ENCODE measurements around the gene SMAGP. TPM values are rescaled to one million over a fixed set of nuclear protein-coding genes. Genes with fewer than 3 reads are reported as not detected.
"Not testable (repeated sequence)": the region's sequence is repeated elsewhere in the genome, so short reads cannot be mapped to it uniquely, and the experiment has no call there.

SMAGP gene
- total RNA-seq, 6 experiments from 2014 or later = 2.9 to 9.7 (median 5.6) TPM

GRCh38 chr12:51263341-51263740 is 6.9 kb downstream of the SMAGP start:
- no peak for ATAC-seq
- no peaks in the 10 kb centered on the region for H3K36me3 ChIP-seq

GRCh38 chr12:51262758-51263177 is 7.4 kb downstream of the SMAGP start:
- Histone ChIP-seq H3K27me3 (no peaks in the 10 kb centered on the region), H3K4me1 (no peaks in the 10 kb centered on the region), H3K36me3 (no peaks in the 10 kb centered on the region), H3K4me3 (no peak overlapping the region), H3K27ac (no peak overlapping the region), H3K9me3 (no peaks in the 10 kb centered on the region)
- peak; percentile 22 to 42 (median 30) for TF ChIP-seq CTCF (IDR thresholded peaks at IDR 0.05)
- TF ChIP-seq POLR2A (IDR thresholded peaks at IDR 0.05) = no peak
- WGBS (ENCODE audit: insufficient coverage, low coverage, low lambda C conversion rate, missing lambda C conversion rate) = 43% methylated on average over 7 of the region's 7 CpGs
- DNase-seq (peak in 1 of 3 donors; percentile 37), ATAC-seq (peak; percentile 44 to 79 (median 59))
- intact Hi-C loops (cut with DNase I) = no loop called here

More at GRCh38 chr12:51263341-51263740, 6.9 kb downstream of the SMAGP start:
- Histone ChIP-seq H3K4me3 (no peak overlapping the region), H3K27me3 (no peaks in the 10 kb centered on the region), H3K27ac (no peak overlapping the region), H3K4me1 (no peaks in the 10 kb centered on the region), H3K9me3 (no peaks in the 10 kb centered on the region)
- WGBS (ENCODE audit: insufficient coverage, low coverage, low lambda C conversion rate, missing lambda C conversion rate) = 97% methylated on average over 3 of the region's 3 CpGs
- DNase-seq = no peak
- intact Hi-C loops (cut with DNase I) = no loop called here
- TF ChIP-seq CTCF (IDR thresholded peaks at IDR 0.05) = no peak

GRCh38 chr12:51259600-51259999 is 10.6 kb downstream of the SMAGP start:
- H3K36me3 ChIP-seq; H3K27ac ChIP-seq; intact Hi-C loops (cut with DNase I); DNase-seq; H3K4me3 ChIP-seq; H3K27me3 ChIP-seq; H3K4me1 ChIP-seq; H3K9me3 ChIP-seq; ATAC-seq: not testable (repeated sequence)
- 100% methylated on average over 1 of the region's 1 CpG for WGBS (ENCODE audit: insufficient coverage, low coverage, low lambda C conversion rate, missing lambda C conversion rate)

- TF ChIP-seq POLR2A (IDR thresholded peaks at IDR 0.05) (no peak), CTCF (IDR thresholded peaks at IDR 0.05) (no peak)
- Histone ChIP-seq H3K27me3 (no peaks in the 10 kb centered on the region), H3K9me3 (no peaks in the 10 kb centered on the region), H3K27ac (no peak overlapping the region), H3K36me3 (no peaks in the 10 kb centered on the region), H3K4me3 (no peak overlapping the region), H3K4me1 (no peaks in the 10 kb centered on the region)
- intact Hi-C loops (cut with DNase I) = no loop called here
- ATAC-seq (no peak), DNase-seq (no peak)
- WGBS (ENCODE audit: insufficient coverage, low coverage, low lambda C conversion rate, missing lambda C conversion rate) = 67% methylated on average over 4 of the region's 4 CpGs
Measured at GRCh38 chr12:51254536-51254935, 15.7 kb downstream of the SMAGP start.

- intact Hi-C loops (cut with DNase I) = no loop called here
- ATAC-seq (no peak), DNase-seq (no peak)
- Histone ChIP-seq H3K27ac (no peak overlapping the region), H3K9me3 (no peaks in the 10 kb centered on the region), H3K36me3 (no peaks in the 10 kb centered on the region), H3K4me3 (no peak overlapping the region), H3K27me3 (no peaks in the 10 kb centered on the region), H3K4me1 (no peaks in the 10 kb centered on the region)
- WGBS (ENCODE audit: insufficient coverage, low coverage, low lambda C conversion rate, missing lambda C conversion rate) = 100% methylated on average over 1 of the region's 1 CpG
- TF ChIP-seq CTCF (IDR thresholded peaks at IDR 0.05) (no peak), POLR2A (IDR thresholded peaks at IDR 0.05) (no peak)
Measured at GRCh38 chr12:51253276-51253675, 16.9 kb downstream of the SMAGP start.

Measured in right lobe of liver (tissue), 6 donors.